ENCODE measurements around the gene BTD.

DNA sequence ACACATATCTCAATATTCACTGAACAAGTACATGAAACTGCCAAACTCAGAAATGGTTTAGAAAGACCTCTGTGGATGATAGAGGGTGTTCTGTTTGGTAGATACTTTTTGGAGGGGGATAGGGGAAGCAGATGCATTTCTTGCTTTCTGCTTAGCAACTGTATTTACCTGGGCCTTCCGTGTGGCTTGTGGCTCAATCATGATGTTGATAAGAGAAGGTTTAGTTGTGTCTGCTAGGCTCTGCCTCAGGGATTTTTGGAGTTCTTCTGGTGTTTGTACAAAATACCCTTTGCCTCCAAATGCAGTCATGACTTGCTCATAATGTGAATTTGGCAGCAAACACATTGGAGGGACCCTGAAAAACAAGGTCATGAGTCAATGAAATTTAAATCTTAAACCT, 38.4 kb upstream of the BTD start:
- TF ChIP-seq, protein P1, sequence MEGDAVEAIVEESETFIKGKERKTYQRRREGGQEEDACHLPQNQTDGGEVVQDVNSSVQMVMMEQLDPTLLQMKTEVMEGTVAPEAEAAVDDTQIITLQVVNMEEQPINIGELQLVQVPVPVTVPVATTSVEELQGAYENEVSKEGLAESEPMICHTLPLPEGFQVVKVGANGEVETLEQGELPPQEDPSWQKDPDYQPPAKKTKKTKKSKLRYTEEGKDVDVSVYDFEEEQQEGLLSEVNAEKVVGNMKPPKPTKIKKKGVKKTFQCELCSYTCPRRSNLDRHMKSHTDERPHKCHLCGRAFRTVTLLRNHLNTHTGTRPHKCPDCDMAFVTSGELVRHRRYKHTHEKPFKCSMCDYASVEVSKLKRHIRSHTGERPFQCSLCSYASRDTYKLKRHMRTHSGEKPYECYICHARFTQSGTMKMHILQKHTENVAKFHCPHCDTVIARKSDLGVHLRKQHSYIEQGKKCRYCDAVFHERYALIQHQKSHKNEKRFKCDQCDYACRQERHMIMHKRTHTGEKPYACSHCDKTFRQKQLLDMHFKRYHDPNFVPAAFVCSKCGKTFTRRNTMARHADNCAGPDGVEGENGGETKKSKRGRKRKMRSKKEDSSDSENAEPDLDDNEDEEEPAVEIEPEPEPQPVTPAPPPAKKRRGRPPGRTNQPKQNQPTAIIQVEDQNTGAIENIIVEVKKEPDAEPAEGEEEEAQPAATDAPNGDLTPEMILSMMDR (conservative IDR thresholded peaks at IDR 0.05; ENCODE audit: low read depth, low read length), result no peak
- no peak for TF ChIP-seq EZH2 (IDR thresholded peaks at IDR 0.05; ENCODE audit: borderline replicate concordance, low read depth, low read length, poor library complexity, severe bottlenecking)

Data from A673 (cell line).